Femur (tissue), 1 donor: ENCODE measurements around the gene PTGS1.
"Not testable (repeated sequence)": the region's sequence is repeated elsewhere in the genome, so short reads cannot be mapped to it uniquely, and the experiment has no call there.

ENCODE experiments used
- DNase-seq: peaks from one replicate; pipeline ENCODE4 v3.0.0-alpha.2; 2017

The PTGS1 gene

DNA sequence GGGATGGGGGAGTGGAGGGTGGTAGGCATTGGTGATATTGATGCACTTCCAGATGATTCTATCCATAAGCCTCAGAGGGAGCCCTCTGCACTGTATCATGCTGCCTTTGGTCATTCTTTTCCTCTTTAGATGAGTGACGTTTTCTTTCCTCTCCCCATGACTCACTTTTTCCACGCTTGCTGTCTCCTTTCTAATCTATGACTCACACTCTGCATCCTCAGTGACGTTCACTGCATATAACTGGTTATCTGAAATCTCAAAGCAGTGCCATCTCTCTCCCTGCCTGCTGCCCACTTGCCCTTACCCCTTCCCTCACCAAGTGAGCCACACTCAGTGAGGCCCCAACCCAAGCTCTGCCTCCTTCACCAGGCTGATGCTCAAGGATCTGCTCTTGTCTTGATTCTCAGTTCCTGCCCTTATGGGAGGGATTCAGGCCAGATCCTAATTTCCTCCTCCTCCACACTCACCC, 31.6 kb downstream of the PTGS1 start:
- no peak for DNase-seq

DNA sequence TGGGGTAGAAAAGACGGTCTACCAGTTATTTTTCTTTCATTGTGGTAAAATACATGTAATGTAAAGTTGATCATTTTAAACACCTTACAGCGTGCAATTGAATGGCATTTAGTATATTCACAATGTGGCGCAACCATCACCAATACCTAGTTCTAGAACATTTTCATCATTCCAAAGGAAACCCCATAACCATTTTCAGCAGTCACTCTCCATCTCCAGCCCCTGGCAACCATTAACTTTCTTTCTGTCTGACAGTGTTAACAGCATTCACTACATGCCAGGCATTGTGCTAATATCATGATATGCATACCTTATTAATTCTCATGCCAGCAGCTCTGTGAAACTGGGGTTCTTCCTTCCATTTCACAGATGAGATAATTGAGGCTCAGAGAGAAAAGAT, 32.0 kb downstream of the PTGS1 start:
- DNase-seq: no peak

DNA sequence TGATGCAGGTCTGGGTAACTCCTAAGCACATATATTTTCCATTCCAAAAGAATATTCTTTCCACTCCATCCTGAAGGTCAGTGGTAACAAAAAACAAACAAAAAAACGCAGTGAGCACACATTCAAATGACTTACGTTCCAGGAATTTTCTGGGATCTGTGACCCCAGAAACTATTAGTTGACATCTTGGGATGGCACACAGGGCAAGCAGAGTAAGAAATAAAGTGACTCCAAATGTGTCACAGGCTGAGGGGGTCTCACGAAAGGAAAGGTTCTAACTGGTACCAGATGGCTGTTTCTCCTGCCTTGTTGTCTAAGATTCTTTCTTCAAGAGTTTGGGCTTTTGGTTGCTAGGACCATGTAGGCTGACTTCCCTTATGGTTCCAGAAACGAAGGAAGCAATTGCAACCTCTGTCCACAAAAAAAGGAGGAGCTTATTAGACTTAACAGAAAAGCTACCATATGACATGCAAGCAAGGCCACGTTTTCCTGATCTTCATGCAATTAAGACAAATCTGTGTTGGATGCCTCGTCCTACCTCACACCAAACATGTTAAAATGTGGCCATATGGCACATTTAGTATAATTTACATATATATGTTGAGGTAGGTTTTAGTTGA, 32.7 kb downstream of the PTGS1 start:
- DNase-seq: no peak

DNA sequence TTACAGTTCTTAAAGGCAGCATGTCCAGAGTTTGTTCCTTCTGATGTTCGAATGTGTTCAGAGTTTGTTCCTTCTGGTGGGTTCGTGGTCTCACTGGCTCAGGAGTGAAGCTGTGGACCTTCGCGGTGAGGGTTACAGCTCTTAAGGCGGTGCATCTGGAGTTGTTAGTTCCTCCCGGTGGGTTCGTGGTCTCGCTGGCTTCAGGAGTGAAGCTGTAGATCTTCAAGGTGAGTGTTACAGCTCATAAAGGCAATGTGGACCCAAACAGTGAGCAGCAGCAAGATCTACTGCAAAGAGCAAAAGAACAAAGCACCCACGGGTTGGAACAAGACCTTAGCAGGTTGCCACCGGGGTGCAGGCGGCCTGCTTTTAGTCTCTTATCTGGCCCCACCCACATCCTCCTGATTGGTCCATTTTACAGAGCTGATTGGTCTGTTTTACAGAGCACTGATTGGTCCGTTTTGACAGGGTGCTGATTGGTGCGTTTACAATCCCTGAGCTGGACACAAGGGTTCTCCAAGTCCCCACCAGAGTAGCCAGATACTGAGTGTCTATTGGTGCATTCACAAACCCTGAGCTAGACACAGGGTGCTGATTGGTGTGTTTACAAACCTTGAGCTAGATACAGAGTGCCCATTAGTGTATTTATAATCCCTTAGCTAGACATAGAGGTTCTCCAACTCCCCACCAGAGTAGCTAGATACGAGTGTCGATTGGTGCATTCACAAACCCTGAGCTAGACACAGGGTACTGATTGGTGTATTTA, 34.7 kb downstream of the PTGS1 start:
- not testable (repeated sequence) for DNase-seq

DNA sequence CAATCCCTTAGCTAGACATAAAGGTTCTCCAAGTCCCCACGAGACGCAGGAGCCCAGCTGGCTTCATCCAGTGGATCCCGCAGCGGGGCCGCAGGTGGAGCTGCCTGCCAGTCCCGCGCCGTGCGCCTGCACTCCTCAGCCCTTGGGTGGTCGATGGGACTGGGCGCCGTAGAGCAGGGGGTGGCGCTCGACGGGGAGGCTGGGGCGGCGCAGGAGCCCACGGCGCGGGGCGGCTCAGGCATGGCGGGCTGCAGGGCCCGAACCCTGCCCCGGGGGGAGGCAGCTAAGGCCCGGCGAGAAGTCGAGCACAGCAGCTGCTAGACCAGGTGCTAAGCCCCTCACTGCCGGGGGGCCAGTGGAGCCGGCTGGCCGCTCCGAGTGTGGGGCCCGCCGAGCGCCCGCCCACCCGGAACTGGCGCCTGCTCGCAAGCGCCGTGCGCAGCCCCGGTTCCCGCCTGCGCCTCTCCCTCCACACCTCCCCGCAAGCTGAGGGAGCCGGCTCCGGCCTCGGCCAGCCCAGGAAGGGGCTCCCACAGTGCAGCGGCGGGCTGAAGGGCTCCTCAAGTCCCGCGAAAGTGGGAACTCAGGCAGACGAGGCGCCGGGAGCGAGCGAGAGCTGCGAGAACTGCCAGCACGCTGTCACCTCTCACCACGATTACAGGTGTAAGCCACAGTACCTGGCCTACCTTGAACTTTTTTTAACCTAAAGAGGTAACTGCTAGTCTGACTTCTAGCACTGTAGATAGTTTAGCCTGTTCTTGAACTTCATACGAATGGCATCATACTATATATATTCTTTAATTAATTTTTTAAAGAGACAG, 35.5 kb downstream of the PTGS1 start:
- no peak for DNase-seq

DNA sequence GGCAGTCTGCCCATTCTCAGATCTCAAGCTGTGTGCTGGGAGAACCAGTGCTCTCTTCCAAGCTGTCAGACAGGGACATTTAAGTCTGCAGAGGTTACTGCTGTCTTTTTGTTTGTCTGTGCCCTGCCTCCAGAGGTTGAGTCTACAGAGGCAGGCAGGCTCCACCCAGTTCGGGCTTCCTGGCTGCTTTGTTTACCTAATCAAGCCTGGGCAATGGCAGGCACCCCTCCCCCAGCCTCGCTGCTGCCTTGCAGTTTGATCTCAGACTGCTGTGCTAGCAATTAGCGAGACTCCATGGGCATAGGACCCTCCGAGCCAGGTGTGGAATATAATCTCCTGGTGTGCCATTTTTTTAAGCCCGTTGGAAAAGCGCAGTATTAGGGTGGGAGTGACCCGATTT, 43.3 kb downstream of the PTGS1 start:
- not testable (repeated sequence) for DNase-seq

DNA sequence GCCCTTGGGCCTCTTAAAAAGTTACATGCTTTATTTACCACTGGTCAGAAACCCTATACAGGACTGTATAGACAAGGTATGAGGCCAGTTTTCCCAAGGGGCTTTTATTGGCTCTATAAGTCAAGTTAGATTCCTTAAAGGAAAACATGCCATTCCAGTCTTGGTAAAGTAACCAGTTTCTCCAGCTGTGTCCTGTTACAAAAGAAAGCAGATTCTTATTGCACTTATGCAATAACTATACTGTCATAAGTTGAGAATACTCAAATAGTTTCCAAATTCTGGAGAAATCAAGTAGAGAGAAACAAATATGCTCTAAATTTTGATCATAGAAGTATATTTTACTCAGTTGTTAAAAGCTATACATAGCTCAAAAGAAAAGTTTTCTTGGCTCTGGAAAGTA, 47.2 kb downstream of the PTGS1 start:
- DNase-seq: no peak

DNA sequence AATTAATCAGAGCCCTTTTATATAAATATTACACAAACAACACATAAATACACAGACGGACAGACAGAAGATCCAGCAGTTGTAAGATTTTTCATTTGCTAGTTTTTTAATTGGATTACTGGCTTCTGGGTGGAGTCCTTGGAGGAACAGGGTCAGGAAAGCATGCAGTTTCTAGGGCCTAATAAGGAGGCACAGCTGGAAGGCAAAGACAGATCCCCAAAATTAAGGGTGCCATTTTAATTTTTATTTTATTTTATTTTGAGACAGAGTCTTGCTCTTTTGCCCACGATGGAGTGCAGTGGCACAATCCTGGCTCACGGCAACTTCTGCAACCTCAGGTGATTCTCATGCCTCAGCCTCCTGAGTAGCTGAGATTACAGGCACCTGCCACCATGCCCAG, 49.5 kb downstream of the PTGS1 start:
- no peak for DNase-seq

DNA sequence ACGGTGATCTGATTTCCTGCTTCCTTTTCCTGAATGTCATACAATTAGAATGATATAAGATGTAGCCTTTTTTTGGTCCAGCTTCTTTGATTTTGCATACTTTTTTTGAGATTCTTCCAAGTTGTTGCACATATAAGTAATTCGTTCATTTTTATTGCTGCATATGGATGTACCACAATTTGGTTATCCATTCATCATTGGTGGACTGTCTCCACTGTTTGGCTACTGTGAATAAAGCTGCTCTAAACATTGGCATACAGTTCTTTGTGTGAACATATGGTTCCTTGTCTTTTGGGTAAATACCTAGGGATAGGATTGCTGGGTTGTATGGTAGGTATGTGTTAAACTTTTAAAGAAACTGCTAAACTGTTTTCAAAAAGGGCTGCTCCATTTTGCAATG, 54.3 kb downstream of the PTGS1 start:
- no peak for DNase-seq

DNA sequence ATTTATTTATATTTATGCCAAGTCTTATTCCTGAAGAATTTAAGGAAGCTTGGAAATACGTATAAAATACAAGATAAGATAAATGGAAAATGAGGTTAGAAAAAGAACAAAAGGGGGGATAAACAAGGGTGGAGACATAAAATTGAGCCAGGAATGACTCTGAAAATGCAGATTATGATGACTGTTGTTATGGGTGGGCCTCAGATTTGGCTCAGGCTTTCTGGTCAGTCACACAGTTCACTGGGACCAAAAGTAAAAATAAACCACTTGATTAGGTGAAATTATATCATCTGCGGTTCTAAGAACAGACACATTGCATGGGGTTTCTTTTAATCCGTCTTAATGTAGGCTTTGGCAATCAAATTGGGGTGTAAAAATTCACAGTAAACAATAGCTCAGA, 55.9 kb downstream of the PTGS1 start:
- no peak for DNase-seq

DNA sequence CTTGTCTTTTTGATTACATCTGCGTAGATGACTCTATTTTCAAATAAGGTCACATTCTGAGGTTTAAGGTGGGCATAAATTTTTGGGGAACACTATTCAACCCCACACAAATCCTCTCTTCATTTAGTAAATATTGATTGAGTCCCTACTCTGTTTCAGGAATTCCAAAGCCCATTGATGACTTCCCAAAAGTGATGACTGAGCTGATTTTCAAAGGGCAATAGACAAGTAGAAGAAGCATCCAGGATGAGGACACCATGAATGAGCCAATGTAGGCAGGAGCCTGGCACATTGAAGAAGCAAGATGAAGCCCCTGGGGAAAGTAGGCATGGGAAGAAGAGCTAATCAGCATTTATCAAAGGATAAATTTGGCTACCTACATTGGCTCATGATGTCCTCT, 71.7 kb downstream of the PTGS1 start:
- no peak for DNase-seq

DNA sequence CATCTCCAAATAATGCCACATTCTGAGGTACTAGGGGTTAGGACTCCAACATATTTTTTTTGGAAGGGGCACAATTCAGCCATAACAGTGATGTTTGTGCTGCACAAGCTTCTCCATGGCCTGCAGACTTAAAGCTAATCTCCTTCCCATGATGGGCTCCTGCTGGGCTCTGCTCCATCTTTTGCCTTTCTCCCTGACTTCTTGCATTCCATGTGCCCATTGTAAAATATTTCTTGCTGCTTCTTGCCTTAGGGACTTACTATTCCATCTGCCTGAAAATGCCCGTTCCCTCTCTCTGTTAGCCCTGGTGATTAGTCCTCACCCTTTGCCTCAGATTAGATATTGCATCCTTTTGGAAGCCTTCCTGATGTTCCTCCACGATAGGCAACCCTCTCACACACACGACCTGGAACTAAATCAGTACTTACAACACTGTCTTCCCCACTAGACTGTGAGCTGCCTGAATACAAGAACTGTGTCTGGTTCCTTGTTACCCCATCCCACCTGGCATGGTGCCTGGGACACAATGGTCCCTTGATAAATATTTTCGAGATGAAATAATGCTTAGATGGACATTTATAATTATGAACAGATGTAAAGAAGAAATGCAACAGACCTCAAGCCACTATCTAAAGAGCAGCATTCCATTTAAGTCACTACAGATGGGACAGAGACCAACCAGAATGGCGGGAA, 73.4 kb downstream of the PTGS1 start:
- no peak for DNase-seq
